ENCODE data around the gene MICAL2. TPM values are rescaled to one million over a fixed set of nuclear protein-coding genes. Genes with fewer than 3 reads are reported as not detected.

The MICAL2 gene
- total RNA-seq, 1 experiment from 2014 or later = 37.4 TPM

DNA sequence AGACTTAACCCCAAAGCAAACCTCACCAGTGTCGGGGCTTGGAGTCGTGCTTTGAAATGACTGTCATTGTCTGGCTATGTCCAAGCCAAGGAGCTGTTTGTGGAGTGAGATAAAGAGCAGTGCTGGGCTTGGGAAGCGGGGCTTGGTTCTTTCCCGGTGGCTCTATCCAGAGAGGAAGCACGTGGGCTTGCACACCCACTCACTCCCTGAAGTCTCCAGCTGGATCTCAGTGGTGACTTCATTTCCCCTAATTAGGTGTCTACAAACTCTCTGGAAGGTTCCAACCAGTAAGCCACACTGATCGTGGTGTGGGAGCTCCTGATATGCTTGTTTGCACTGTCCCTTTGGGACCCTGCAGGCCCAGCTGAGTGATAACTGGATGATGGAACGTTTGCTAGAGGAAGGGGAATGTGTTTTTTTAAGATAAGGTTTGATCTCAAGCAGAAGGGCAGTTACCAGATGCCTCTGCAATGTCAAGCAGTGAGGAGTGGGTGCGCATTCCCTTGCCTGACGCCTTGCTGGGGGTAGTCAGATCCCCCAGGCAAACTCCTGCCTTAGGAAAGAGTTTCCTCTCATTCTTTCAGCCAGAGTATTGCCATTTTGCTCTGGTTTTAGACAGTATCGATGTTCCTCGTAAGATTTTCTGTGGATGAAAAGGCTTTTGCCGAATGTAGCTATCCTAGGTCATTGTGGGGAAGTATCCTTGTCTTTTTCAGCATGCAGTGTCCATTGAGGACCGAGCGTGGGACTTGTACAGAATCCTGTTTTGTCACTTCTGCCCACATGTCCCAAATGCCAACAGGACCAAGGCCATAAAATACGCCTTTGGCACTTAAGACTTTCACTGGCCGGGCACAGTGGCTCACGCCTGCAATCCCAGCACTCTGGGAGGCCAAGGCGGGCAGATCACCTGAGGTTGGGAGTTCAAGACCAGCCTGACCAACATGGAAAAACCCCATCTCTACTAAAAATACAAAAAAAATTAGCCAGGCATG lies 90.9 kb downstream of the MICAL2 start (continued):
- TF ChIP-seq EZH2 (IDR thresholded peaks at IDR 0.05) = no peak
- no peak for TF ChIP-seq POLR2A (IDR thresholded peaks at IDR 0.05; ENCODE audit: borderline replicate concordance, extremely low read depth, insufficient read depth, insufficient read length)
- TF ChIP-seq, protein P1, sequence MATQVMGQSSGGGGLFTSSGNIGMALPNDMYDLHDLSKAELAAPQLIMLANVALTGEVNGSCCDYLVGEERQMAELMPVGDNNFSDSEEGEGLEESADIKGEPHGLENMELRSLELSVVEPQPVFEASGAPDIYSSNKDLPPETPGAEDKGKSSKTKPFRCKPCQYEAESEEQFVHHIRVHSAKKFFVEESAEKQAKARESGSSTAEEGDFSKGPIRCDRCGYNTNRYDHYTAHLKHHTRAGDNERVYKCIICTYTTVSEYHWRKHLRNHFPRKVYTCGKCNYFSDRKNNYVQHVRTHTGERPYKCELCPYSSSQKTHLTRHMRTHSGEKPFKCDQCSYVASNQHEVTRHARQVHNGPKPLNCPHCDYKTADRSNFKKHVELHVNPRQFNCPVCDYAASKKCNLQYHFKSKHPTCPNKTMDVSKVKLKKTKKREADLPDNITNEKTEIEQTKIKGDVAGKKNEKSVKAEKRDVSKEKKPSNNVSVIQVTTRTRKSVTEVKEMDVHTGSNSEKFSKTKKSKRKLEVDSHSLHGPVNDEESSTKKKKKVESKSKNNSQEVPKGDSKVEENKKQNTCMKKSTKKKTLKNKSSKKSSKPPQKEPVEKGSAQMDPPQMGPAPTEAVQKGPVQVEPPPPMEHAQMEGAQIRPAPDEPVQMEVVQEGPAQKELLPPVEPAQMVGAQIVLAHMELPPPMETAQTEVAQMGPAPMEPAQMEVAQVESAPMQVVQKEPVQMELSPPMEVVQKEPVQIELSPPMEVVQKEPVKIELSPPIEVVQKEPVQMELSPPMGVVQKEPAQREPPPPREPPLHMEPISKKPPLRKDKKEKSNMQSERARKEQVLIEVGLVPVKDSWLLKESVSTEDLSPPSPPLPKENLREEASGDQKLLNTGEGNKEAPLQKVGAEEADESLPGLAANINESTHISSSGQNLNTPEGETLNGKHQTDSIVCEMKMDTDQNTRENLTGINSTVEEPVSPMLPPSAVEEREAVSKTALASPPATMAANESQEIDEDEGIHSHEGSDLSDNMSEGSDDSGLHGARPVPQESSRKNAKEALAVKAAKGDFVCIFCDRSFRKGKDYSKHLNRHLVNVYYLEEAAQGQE (IDR thresholded peaks at IDR 0.05; ENCODE audit: low read depth) = no peak
- no peak for TF ChIP-seq SRF (IDR thresholded peaks at IDR 0.05; ENCODE audit: low read depth)

DNA sequence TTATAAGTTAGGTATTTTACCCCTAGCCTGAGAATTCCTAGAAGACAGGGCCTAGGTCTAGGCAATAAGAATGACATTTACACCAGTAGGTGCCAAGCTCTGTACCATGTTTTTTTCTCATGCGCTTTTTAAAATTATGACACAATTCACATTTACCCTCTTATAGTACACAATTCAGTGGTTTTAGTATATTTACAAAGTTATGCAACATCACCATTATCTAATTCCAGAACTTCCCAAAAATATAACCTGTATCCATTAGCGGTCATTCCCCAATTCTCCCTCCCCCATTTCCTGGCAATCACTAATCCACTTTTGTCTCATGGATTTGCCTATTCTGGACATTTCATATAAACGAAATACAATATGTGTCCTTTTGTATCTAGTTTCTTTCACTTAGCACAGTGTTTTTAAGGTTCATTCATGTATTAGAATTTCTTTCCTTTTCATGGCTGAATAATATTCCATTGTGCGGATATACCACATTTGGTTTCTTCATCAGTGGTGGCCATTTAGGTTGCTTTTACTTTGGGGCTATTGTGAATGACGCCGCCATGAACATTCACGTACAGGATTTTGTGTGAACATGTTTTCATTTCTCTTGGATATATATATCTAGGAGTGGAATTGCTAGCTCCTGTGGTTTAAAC lies 92.4 kb downstream of the MICAL2 start:
- CTCF ChIA-PET = no interaction called here
- BruUV-seq (replicated peaks) = no TSS peak

More for the DNA sequence above, 92.4 kb downstream of the MICAL2 start:
- ATAC-seq (no peak), DNase-seq (ENCODE audit: low read depth, low spot score) (no peak)
- no peak overlapping the region for H3K4me3 ChIP-seq (replicated peaks in 1 of 2; ENCODE audit: low read depth in 1 of 2, low read length in 2 of 2)
- H3K79me2 ChIP-seq (ENCODE audit: insufficient read depth, low read length) = no peaks in the 10 kb centered on the region
- no peak for TF ChIP-seq SIN3A (IDR thresholded peaks at IDR 0.05; ENCODE audit: low read depth)
- no peak for TF ChIP-seq ELF1 (IDR thresholded peaks at IDR 0.05; ENCODE audit: borderline replicate concordance, low read depth)
- no peak for TF ChIP-seq FOSL1 (IDR thresholded peaks at IDR 0.05; ENCODE audit: low read depth)
- no peak for TF ChIP-seq EZH2 (IDR thresholded peaks at IDR 0.05)
- TF ChIP-seq, protein P1 (IDR thresholded peaks at IDR 0.05; ENCODE audit: low read depth) = no peak
- TF ChIP-seq, protein P2, sequence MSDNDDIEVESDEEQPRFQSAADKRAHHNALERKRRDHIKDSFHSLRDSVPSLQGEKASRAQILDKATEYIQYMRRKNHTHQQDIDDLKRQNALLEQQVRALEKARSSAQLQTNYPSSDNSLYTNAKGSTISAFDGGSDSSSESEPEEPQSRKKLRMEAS (IDR thresholded peaks at IDR 0.05) = no peak
- TF ChIP-seq, protein P3, sequence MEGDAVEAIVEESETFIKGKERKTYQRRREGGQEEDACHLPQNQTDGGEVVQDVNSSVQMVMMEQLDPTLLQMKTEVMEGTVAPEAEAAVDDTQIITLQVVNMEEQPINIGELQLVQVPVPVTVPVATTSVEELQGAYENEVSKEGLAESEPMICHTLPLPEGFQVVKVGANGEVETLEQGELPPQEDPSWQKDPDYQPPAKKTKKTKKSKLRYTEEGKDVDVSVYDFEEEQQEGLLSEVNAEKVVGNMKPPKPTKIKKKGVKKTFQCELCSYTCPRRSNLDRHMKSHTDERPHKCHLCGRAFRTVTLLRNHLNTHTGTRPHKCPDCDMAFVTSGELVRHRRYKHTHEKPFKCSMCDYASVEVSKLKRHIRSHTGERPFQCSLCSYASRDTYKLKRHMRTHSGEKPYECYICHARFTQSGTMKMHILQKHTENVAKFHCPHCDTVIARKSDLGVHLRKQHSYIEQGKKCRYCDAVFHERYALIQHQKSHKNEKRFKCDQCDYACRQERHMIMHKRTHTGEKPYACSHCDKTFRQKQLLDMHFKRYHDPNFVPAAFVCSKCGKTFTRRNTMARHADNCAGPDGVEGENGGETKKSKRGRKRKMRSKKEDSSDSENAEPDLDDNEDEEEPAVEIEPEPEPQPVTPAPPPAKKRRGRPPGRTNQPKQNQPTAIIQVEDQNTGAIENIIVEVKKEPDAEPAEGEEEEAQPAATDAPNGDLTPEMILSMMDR (IDR thresholded peaks at IDR 0.05 in 2 of 3, conservative IDR thresholded peaks at IDR 0.05 in 1 of 3; ENCODE audit: borderline replicate concordance in 1 of 3, insufficient read depth in 1 of 3, low read depth in 2 of 3, low read length in 2 of 3) = no peak
- no peaks in the 10 kb centered on the region for H4K20me1 ChIP-seq (ENCODE audit: insufficient read depth)
- no peaks in the 10 kb centered on the region for H3K36me3 ChIP-seq (ENCODE audit: control insufficient read depth in 1 of 2, insufficient read depth in 2 of 2, low read length in 2 of 2)
- no peaks in the 10 kb centered on the region for H3K9me3 ChIP-seq (ENCODE audit: control insufficient read depth in 1 of 2, insufficient read depth in 1 of 2, low read depth in 1 of 2, low read length in 2 of 2)
- RAD21 ChIA-PET (ENCODE audit: low non-redundant PET in 1 of 2, low total read pairs in 2 of 2, uncharacterized antibody in 2 of 2, unreplicated experiment in 2 of 2) = no interaction called here
- no peak overlapping the region for H2AFZ ChIP-seq (ENCODE audit: low read depth, low read length, poor library complexity, severe bottlenecking)
- H3K27ac ChIP-seq (ENCODE audit: low read depth, low read length) = no peak overlapping the region
- H3K4me2 ChIP-seq (ENCODE audit: low read length) = no peak overlapping the region
- peaks cover 0 to 10% of the 10 kb centered on the region in 2 experiments; a peak in 2 of 4 replicates for H3K4me1 ChIP-seq (ENCODE audit: control insufficient read depth in 1 of 2, insufficient read depth in 2 of 2, low read length in 2 of 2)
- no peaks in the 10 kb centered on the region for H3K27me3 ChIP-seq (ENCODE audit: insufficient read depth, low read length)
- no peaks in the 10 kb centered on the region for H3K9me2 ChIP-seq (ENCODE audit: insufficient read depth)
- no peak overlapping the region for H3K9ac ChIP-seq (ENCODE audit: low read length)
- intact Hi-C loops (cut with micrococcal nuclease) = no loop called here
- POLR2A ChIA-PET = no interaction called here

Measured in HCT116 (cell line).